IMR-90 (cell line): ENCODE measurements around the gene WDR62. TPM values are rescaled to one million over a fixed set of nuclear protein-coding genes. Genes with fewer than 3 reads are reported as not detected.

Experiments used
- ATAC-seq: fragments of 200-7000 bp; cut with Tn5 transposase; 2 replicates; pipeline ENCODE4 v1.9.1; 2020; ENCODE audit warnings: low read depth, mild to moderate bottlenecking, moderate library complexity
- BruUV-seq: library from RNA; stranded (reverse); fragments of 400-500 nt; replicated peaks from 2 replicates; lab custom pipeline; 2021; lab: Mats Ljungman, UMichigan
- CTCF ChIA-PET: fragments of 300-600 bp; formaldehyde crosslinking; extraction: SDS; loops from one replicate; lab custom pipeline; 2021; ENCODE audit warnings: antibody characterized with exemption; lab: Yijun Ruan, JAX
- POLR2A ChIA-PET: fragments of 300-600 bp; sonication (Branson Sonifier 250); formaldehyde crosslinking; loops from one replicate; lab custom pipeline; 2022; ENCODE audit warnings: antibody characterized with exemption; ENCODE audit not compliant: unreplicated experiment; lab: Charles Lee
- DNase-seq: peaks from one replicate; pipeline ENCODE4 v3.0.0; 2013
- H2AFZ ChIP-seq: replicated peaks from 2 replicates; pipeline ENCODE3; 2013; ENCODE audit warnings: low read length, mild to moderate bottlenecking; ENCODE audit not compliant: poor library complexity
- H2AK5ac ChIP-seq: 2 replicates; pipeline ENCODE4 v1.6.1; 2013; ENCODE audit warnings: low read depth, low read length, inconsistent platforms
- H2AK9ac ChIP-seq: replicated peaks from 2 replicates; pipeline ENCODE3; 2013; ENCODE audit warnings: mild to moderate bottlenecking, low read depth, low read length, moderate library complexity; ENCODE audit not compliant: poor library complexity
- H2BK120ac ChIP-seq: 2 replicates; pipeline ENCODE4 v1.6.1; 2013; ENCODE audit warnings: low read depth, low read length, inconsistent platforms
- H2BK15ac ChIP-seq: 3 replicates; pipeline ENCODE4 v1.6.1; 2013; ENCODE audit warnings: low read depth, low read length, inconsistent platforms
- H2BK20ac ChIP-seq: 2 replicates; pipeline ENCODE4 v1.6.1; 2013; ENCODE audit warnings: low read depth, mild to moderate bottlenecking, inconsistent platforms, low read length, moderate library complexity
- H2BK5ac ChIP-seq: 2 replicates; pipeline ENCODE4 v1.6.1; 2013; ENCODE audit warnings: mild to moderate bottlenecking, low read depth, low read length, inconsistent platforms; ENCODE audit not compliant: poor library complexity, severe bottlenecking
- H3K14ac ChIP-seq: replicated peaks from 2 replicates; pipeline ENCODE4 v1.6.1; 2013; ENCODE audit warnings: low read depth, low read length, inconsistent platforms
- H3K18ac ChIP-seq: 2 replicates; pipeline ENCODE4 v1.6.1; 2013; ENCODE audit warnings: low read depth, low read length, control low read depth
- H3K23ac ChIP-seq: 2 replicates; pipeline ENCODE4 v1.6.1; 2013; ENCODE audit warnings: low read depth, low read length, inconsistent platforms
- H3K27ac ChIP-seq: 2 replicates; pipeline ENCODE4 v1.5.1; 2013; ENCODE audit warnings: mild to moderate bottlenecking, control low read depth, low read length; ENCODE audit not compliant: insufficient read depth
- H3K27me3 ChIP-seq: 2 replicates; pipeline ENCODE4 v1.6.1; 2013; ENCODE audit warnings: low read length; ENCODE audit not compliant: control insufficient read depth, insufficient read depth
- H3K36me3 ChIP-seq: 2 replicates; pipeline ENCODE4 v1.6.1; 2013; ENCODE audit warnings: low read length, mixed read lengths; ENCODE audit not compliant: control insufficient read depth, insufficient read depth
- H3K4ac ChIP-seq: 2 replicates; pipeline ENCODE4 v1.6.1; 2013; ENCODE audit warnings: low read depth, low read length, inconsistent platforms
- H3K4me1 ChIP-seq: 2 replicates; pipeline ENCODE4 v1.6.1; 2013; ENCODE audit warnings: low read length, mixed read lengths; ENCODE audit not compliant: control insufficient read depth, insufficient read depth
- H3K4me2 ChIP-seq: 2 replicates; pipeline ENCODE4 v1.6.1; 2013; ENCODE audit warnings: low read depth, mild to moderate bottlenecking, control low read depth, low read length, moderate library complexity
- H3K4me3 ChIP-seq: 2 replicates; pipeline ENCODE4 v1.5.1; 2013; ENCODE audit warnings: low read depth, mild to moderate bottlenecking, control low read depth, low read length, moderate library complexity; ENCODE audit not compliant: insufficient read depth
- H3K56ac ChIP-seq: 2 replicates; pipeline ENCODE4 v1.6.1; 2013; ENCODE audit warnings: low read length, inconsistent platforms; ENCODE audit not compliant: insufficient read depth; ENCODE audit errors: extremely low read depth
- H3K79me1 ChIP-seq, 2 experiments: 2 replicates each; pipeline ENCODE4 v1.6.1; 2013; ENCODE audit warnings: low read length in 2 of 2, inconsistent platforms in 1 of 2, low read depth in 1 of 2
- H3K9ac ChIP-seq: 2 replicates; pipeline ENCODE4 v1.6.1; 2013; ENCODE audit warnings: low read depth, low read length, control low read depth
- H3K9me1 ChIP-seq: 2 replicates; pipeline ENCODE4 v1.6.1; 2013; ENCODE audit warnings: low read length, inconsistent platforms; ENCODE audit not compliant: insufficient read depth
- H3K9me3 ChIP-seq: 2 replicates; pipeline ENCODE4 v1.6.1; 2013; ENCODE audit warnings: low read length; ENCODE audit not compliant: control insufficient read depth, insufficient read depth
- H4K20me1 ChIP-seq: 2 replicates; pipeline ENCODE4 v1.6.1; 2013; ENCODE audit warnings: low read length, inconsistent platforms; ENCODE audit not compliant: insufficient read depth
- H4K5ac ChIP-seq: 2 replicates; pipeline ENCODE4 v1.6.1; 2013; ENCODE audit warnings: mild to moderate bottlenecking, low read depth, low read length, control low read depth
- H4K8ac ChIP-seq, 2 experiments: 2 replicates each; pipeline ENCODE4 v1.6.1; 2013; ENCODE audit warnings: low read depth in 2 of 2, low read length in 2 of 2, control low read depth in 1 of 2, inconsistent platforms in 1 of 2
- H4K91ac ChIP-seq: 2 replicates; pipeline ENCODE4 v1.6.1; 2013; ENCODE audit warnings: low read depth, low read length, inconsistent platforms; ENCODE audit not compliant: insufficient read depth
- BHLHE40 ChIP-seq: fragments of 150-350 bp; IDR thresholded peaks from 2 replicates; pipeline ENCODE4 v1.6.1; 2016; ENCODE audit warnings: mild to moderate bottlenecking, low read depth, low read length
- CEBPB ChIP-seq: IDR thresholded peaks from 2 replicates; pipeline ENCODE4 v1.6.1; 2012; ENCODE audit warnings: low read depth, low read length, improper control_type of control experiment
- FOS ChIP-seq: fragments of 150-350 bp; IDR thresholded peaks from 2 replicates; pipeline ENCODE4 v1.6.1; 2016; ENCODE audit warnings: low read depth, low read length
- MAFK ChIP-seq: IDR thresholded peaks from 2 replicates; pipeline ENCODE4 v1.6.1; 2012; ENCODE audit warnings: low read depth, low read length, improper control_type of control experiment
- MAZ ChIP-seq: IDR thresholded peaks from 2 replicates; pipeline ENCODE4 v1.6.1; 2012; ENCODE audit warnings: low read depth, mild to moderate bottlenecking, low read length, improper control_type of control experiment, moderate library complexity, borderline replicate concordance
- POLR2A ChIP-seq: IDR thresholded peaks from 2 replicates; pipeline ENCODE4 v1.6.1; 2012; ENCODE audit warnings: mild to moderate bottlenecking, low read depth, low read length
- RAD21 ChIP-seq: IDR thresholded peaks from 2 replicates; pipeline ENCODE4 v1.6.1; 2012; ENCODE audit warnings: low read length, improper control_type of control experiment
- RCOR1 ChIP-seq: IDR thresholded peaks from 2 replicates; pipeline ENCODE4 v1.6.1; 2012; ENCODE audit warnings: mild to moderate bottlenecking, low read length, improper control_type of control experiment; ENCODE audit not compliant: insufficient replicate concordance
- WGBS, 2 experiments: methylation state at CpG; one replicate each; pipeline versions ENCODE4 v1.1.5 to v1.1.7; 2013; ENCODE audit warnings: missing lambda C conversion rate in 2 of 2; ENCODE audit not compliant: insufficient read length in 1 of 2; ENCODE audit errors: extremely low coverage in 2 of 2; 5-methylcytosine and 5-hydroxymethylcytosine counted together
- dilution Hi-C: fragments of 300-500 bp; cut with HindIII; formaldehyde crosslinking; loops from one replicate; pipeline ENCODE4 v1.14.3; 2018; ENCODE audit warnings: low sequenced_read_pairs; ENCODE audit not compliant: unreplicated experiment
- in situ Hi-C: fragments of 300-500 bp; cut with MboI; formaldehyde crosslinking; loops from 3 replicates; pipeline ENCODE4 v1.14.3; 2019; ENCODE audit warnings: low sequenced_read_pairs, inconsistent platforms, mixed read lengths
- intact Hi-C: fragments of 100-400 bp; cut with micrococcal nuclease; formaldehyde crosslinking; loops from 2 replicates; pipeline ENCODE4 v1.10.0; 2022
- polyA plus RNA-seq, 3 experiments: library from polyadenylated mRNA; depleted of rRNA; stranded (reverse); fragments of >200 nt; gene quantifications; 2 replicates each; pipeline ENCODE4 v1.2.3, GENCODE V29; 2012; ENCODE audit warnings: low replicate concordance in 1 of 3
- total RNA-seq: library from RNA; depleted of rRNA; stranded (reverse); fragments of >200 nt; gene quantifications from 2 replicates; pipeline ENCODE4 v1.2.3, GENCODE V29; 2012
- TF ChIP-seq, protein P1 (sequence below): fragments of 150-350 bp; IDR thresholded peaks from 2 replicates; pipeline ENCODE4 v1.6.1; 2017; ENCODE audit warnings: mild to moderate bottlenecking, antibody characterized with exemption, low read length, low read depth
- TF ChIP-seq, protein P2 (sequence below): fragments of 150-350 bp; IDR thresholded peaks from 2 replicates; pipeline ENCODE4 v1.6.1; 2016; ENCODE audit warnings: low read depth, mild to moderate bottlenecking, low read length, moderate library complexity, borderline replicate concordance
- TF ChIP-seq, protein P3 (sequence below): conservative IDR thresholded peaks from 2 replicates; pipeline ENCODE4 v1.5.1; 2012; ENCODE audit warnings: mild to moderate bottlenecking, low read depth, low read length, improper control_type of control experiment

Gene WDR62
- total and polyA plus RNA-seq, 2 of the 4 experiments (the other 2 are of a cell fraction), result 4.5 to 7.0 TPM

DNA sequence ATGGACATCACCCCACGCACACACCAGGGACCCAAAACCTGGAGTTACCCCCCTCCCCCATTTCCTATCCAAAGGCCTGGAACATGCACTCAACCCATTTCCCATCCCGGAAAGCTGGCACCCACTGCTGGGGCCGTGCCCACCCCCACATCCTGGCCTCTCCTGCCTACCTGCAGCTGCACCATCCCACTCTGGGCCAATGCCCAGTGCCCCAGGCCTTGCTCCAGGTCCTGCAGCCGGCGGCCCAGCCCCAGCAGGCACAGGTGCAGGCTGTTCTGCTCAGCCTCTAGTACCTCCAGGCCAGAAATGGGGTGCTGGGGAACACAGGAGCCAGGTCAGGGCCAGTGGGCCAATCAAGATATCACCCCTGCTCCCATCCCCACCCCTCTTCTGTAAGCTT, 47.7 kb upstream of the WDR62 start:
- no peak overlapping the region for H2AK9ac ChIP-seq
- no peak overlapping the region for H3K14ac ChIP-seq
- BruUV-seq, result no TSS peak
- no peak overlapping the region for H2BK15ac ChIP-seq
- no peak overlapping the region for H2BK120ac ChIP-seq
- H3K56ac ChIP-seq, result no peak overlapping the region
- peaks cover 10% of the 10 kb centered on the region for H4K20me1 ChIP-seq
- peaks cover 11% of the 10 kb centered on the region for H3K9me1 ChIP-seq
- no peak overlapping the region for H2BK5ac ChIP-seq
- H3K9ac ChIP-seq, result no peak overlapping the region
- in situ Hi-C loops (no loop called here), intact Hi-C loops (no loop called here), dilution Hi-C loops (no loop called here)
- no peak overlapping the region for H3K27ac ChIP-seq
- no peak overlapping the region for H2AK5ac ChIP-seq
- no peak overlapping the region for H2BK20ac ChIP-seq
- TF ChIP-seq BHLHE40 (no peak), MAFK (no peak), CEBPB (no peak), RCOR1 (no peak), RAD21 (no peak), MAZ (no peak), POLR2A (no peak), FOS (no peak)
- TF ChIP-seq, protein P1, sequence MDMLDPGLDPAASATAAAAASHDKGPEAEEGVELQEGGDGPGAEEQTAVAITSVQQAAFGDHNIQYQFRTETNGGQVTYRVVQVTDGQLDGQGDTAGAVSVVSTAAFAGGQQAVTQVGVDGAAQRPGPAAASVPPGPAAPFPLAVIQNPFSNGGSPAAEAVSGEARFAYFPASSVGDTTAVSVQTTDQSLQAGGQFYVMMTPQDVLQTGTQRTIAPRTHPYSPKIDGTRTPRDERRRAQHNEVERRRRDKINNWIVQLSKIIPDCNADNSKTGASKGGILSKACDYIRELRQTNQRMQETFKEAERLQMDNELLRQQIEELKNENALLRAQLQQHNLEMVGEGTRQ, result no peak
- TF ChIP-seq, protein P2, sequence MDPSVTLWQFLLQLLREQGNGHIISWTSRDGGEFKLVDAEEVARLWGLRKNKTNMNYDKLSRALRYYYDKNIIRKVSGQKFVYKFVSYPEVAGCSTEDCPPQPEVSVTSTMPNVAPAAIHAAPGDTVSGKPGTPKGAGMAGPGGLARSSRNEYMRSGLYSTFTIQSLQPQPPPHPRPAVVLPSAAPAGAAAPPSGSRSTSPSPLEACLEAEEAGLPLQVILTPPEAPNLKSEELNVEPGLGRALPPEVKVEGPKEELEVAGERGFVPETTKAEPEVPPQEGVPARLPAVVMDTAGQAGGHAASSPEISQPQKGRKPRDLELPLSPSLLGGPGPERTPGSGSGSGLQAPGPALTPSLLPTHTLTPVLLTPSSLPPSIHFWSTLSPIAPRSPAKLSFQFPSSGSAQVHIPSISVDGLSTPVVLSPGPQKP, result no peak
- TF ChIP-seq, protein P3, sequence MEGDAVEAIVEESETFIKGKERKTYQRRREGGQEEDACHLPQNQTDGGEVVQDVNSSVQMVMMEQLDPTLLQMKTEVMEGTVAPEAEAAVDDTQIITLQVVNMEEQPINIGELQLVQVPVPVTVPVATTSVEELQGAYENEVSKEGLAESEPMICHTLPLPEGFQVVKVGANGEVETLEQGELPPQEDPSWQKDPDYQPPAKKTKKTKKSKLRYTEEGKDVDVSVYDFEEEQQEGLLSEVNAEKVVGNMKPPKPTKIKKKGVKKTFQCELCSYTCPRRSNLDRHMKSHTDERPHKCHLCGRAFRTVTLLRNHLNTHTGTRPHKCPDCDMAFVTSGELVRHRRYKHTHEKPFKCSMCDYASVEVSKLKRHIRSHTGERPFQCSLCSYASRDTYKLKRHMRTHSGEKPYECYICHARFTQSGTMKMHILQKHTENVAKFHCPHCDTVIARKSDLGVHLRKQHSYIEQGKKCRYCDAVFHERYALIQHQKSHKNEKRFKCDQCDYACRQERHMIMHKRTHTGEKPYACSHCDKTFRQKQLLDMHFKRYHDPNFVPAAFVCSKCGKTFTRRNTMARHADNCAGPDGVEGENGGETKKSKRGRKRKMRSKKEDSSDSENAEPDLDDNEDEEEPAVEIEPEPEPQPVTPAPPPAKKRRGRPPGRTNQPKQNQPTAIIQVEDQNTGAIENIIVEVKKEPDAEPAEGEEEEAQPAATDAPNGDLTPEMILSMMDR, result no peak
- no peak for ATAC-seq
- no peak overlapping the region for H2AFZ ChIP-seq
- no peak overlapping the region for H3K4me2 ChIP-seq
- H3K18ac ChIP-seq, result no peak overlapping the region
- no peak for DNase-seq
- no peaks in the 10 kb centered on the region for H3K27me3 ChIP-seq
- H4K8ac ChIP-seq, result no peak overlapping the region
- WGBS, 2 experiments, result 95% methylated on average over 3 of the region's 5 CpGs; no CpG with 5 or more reads in 1 of the 2 experiments
- H4K5ac ChIP-seq, result no peak overlapping the region
- ChIA-PET POLR2A (no interaction called here), CTCF (no interaction called here)
- H4K91ac ChIP-seq, result no peak overlapping the region
- no peak overlapping the region for H3K23ac ChIP-seq
- H3K36me3 ChIP-seq, result no peaks in the 10 kb centered on the region; the same call in none of the 2 replicates
- H3K4me1 ChIP-seq, result 0 out of 2 replicates have a peak, but pooled peaks cover 3% of the 10 kb centered on the region
- H3K9me3 ChIP-seq, result no peaks in the 10 kb centered on the region
- peaks cover 0 to 11% of the 10 kb centered on the region in 2 experiments; a peak in 2 of 4 replicates for H3K79me1 ChIP-seq
- H3K4me3 ChIP-seq, result no peak overlapping the region
- H3K4ac ChIP-seq, result no peak overlapping the region
